Measurements from ENCODE around the gene ST8SIA1.
"Not testable (repeated sequence)": the region's sequence is repeated elsewhere in the genome, so short reads cannot be mapped to it uniquely, and the experiment has no call there.

ST8SIA1 gene

GRCh38 chr12:22334410-22335100 is at the start of gene ST8SIA1:
TSS of gene ST8SIA1 (minus strand) at chr12:22334707. CDS start at chr12:22334232, 475 bp downstream.
- DNase-seq (ENCODE audit: low read depth): no peak
- no peak for TF ChIP-seq CTCF (conservative IDR thresholded peaks at IDR 0.05; ENCODE audit: low read depth, low read length)

GRCh38 chr12:22380031-22380430 is 45.5 kb upstream of the ST8SIA1 start:
- TF ChIP-seq CTCF (conservative IDR thresholded peaks at IDR 0.05; ENCODE audit: low read depth, low read length): no peak
- DNase-seq (ENCODE audit: low read depth): no peak
- H3K4me3 ChIP-seq (ENCODE audit: low read depth, low read length): no peak overlapping the region

More at GRCh38 chr12:22334410-22335100, at the start of gene ST8SIA1:
- peak within 1 kb of the TSS; percentile 58 for H3K4me3 ChIP-seq (ENCODE audit: low read depth, low read length)

- peak; percentile 3 for DNase-seq (ENCODE audit: low read depth)
- TF ChIP-seq CTCF (conservative IDR thresholded peaks at IDR 0.05; ENCODE audit: low read depth, low read length): no peak
- no peak overlapping the region for H3K4me3 ChIP-seq (ENCODE audit: low read depth, low read length)
Observed at GRCh38 chr12:22377731-22378496, 43.4 kb upstream of the ST8SIA1 start.

- H3K4me3 ChIP-seq (ENCODE audit: low read depth, low read length); DNase-seq (ENCODE audit: low read depth): not testable (repeated sequence)
Observed at GRCh38 chr12:22376596-22377150, 42.2 kb upstream of the ST8SIA1 start.

GRCh38 chr12:22374508-22374907 is 40.0 kb upstream of the ST8SIA1 start:
- H3K4me3 ChIP-seq (ENCODE audit: low read depth, low read length): no peak overlapping the region
- DNase-seq (ENCODE audit: low read depth): no peak
- no peak for TF ChIP-seq CTCF (conservative IDR thresholded peaks at IDR 0.05; ENCODE audit: low read depth, low read length)

GRCh38 chr12:22372277-22372837 is 37.9 kb upstream of the ST8SIA1 start:
- no peak for DNase-seq (ENCODE audit: low read depth)
- no peak for TF ChIP-seq CTCF (conservative IDR thresholded peaks at IDR 0.05; ENCODE audit: low read depth, low read length)
- H3K4me3 ChIP-seq (ENCODE audit: low read depth, low read length): no peak overlapping the region

- TF ChIP-seq CTCF (conservative IDR thresholded peaks at IDR 0.05; ENCODE audit: low read depth, low read length): no peak
- DNase-seq (ENCODE audit: low read depth): no peak
- no peak overlapping the region for H3K4me3 ChIP-seq (ENCODE audit: low read depth, low read length)
Observed at GRCh38 chr12:22366181-22366580, 31.7 kb upstream of the ST8SIA1 start.

Measured in choroid plexus epithelial cell (primary cell).